ENCODE data around the gene IARS2. TPM values are rescaled to one million over a fixed set of nuclear protein-coding genes. Genes with fewer than 3 reads are reported as not detected.

Gene IARS2
- total and polyA plus RNA-seq, 7 donors, result 21.3 to 57.1 (median 46.3) TPM

- Histone ChIP-seq H3K27ac (no peak overlapping the region), H3K27me3 (no peaks in the 10 kb centered on the region), H3K4me1 (no peaks in the 10 kb centered on the region), H3K36me3 (peaks cover 0 to 62% (median 4%) of the 10 kb centered on the region in 4 donors), H3K9me3 (no peaks in the 10 kb centered on the region), H3K4me3 (no peak overlapping the region)
- TF ChIP-seq POLR2A (IDR thresholded peaks at IDR 0.05) (no peak), EP300 (IDR thresholded peaks at IDR 0.05) (no peak), CTCF (IDR thresholded peaks at IDR 0.05) (no peak), POLR2AphosphoS5 (IDR thresholded peaks at IDR 0.05) (no peak)
- 93 to 94% methylated on average over 2 of the region's 2 CpGs for WGBS, 2 donors
- intact Hi-C loops (cut with DNase I), result no loop called here
- no peak for DNase-seq
Observed at GRCh38 chr1:220186752-220187151, 92.8 kb downstream of the IARS2 start.

GRCh38 chr1:220188538-220188937 is 94.6 kb downstream of the IARS2 start:
- H3K36me3 ChIP-seq, result peaks cover 0 to 68% (median 15%) of the 10 kb centered on the region in 4 donors
- H3K4me1 ChIP-seq, result no peaks in the 10 kb centered on the region
- no peak overlapping the region for H3K27ac ChIP-seq
- no peaks in the 10 kb centered on the region for H3K27me3 ChIP-seq
- 90 to 94% methylated on average over 2 of the region's 2 CpGs for WGBS, 2 donors
- no peaks in the 10 kb centered on the region for H3K9me3 ChIP-seq
- no peak for TF ChIP-seq EP300 (IDR thresholded peaks at IDR 0.05)
- TF ChIP-seq POLR2A (IDR thresholded peaks at IDR 0.05), result no peak
- no peak for TF ChIP-seq POLR2AphosphoS5 (IDR thresholded peaks at IDR 0.05)
- intact Hi-C loops (cut with DNase I), result no loop called here
- DNase-seq, result no peak
- no peak overlapping the region for H3K4me3 ChIP-seq

GRCh38 chr1:220189750-220190347 is 95.9 kb downstream of the IARS2 start:
- Histone ChIP-seq H3K4me1 (no peaks in the 10 kb centered on the region), H3K4me3 (no peak overlapping the region), H3K36me3 (peaks cover 1 to 82% (median 20%) of the 10 kb centered on the region in 4 donors), H3K27me3 (no peaks in the 10 kb centered on the region), H3K27ac (no peak overlapping the region), H3K9me3 (no peaks in the 10 kb centered on the region)
- intact Hi-C loops (cut with DNase I), result no loop called here
- 90 to 92% methylated on average over 1 of the region's 1 CpG for WGBS, 2 donors
- TF ChIP-seq EP300 (IDR thresholded peaks at IDR 0.05), result no peak
- TF ChIP-seq POLR2AphosphoS5 (IDR thresholded peaks at IDR 0.05), result no peak
- TF ChIP-seq CTCF (IDR thresholded peaks at IDR 0.05), result peak in 1 of 4 experiments; percentile 12
- no peak for DNase-seq

- Histone ChIP-seq H3K27me3 (no peaks in the 10 kb centered on the region), H3K4me1 (no peaks in the 10 kb centered on the region), H3K27ac (no peak overlapping the region), H3K4me3 (no peak overlapping the region), H3K36me3 (peaks cover 5 to 91% (median 23%) of the 10 kb centered on the region in 4 donors), H3K9me3 (no peaks in the 10 kb centered on the region)
- TF ChIP-seq CTCF (IDR thresholded peaks at IDR 0.05) (no peak), POLR2AphosphoS5 (IDR thresholded peaks at IDR 0.05) (no peak), EP300 (IDR thresholded peaks at IDR 0.05) (no peak)
- intact Hi-C loops (cut with DNase I), result no loop called here
- DNase-seq, result no peak
Observed at GRCh38 chr1:220195701-220196100, 101.8 kb downstream of the IARS2 start.

Small RNA genes lying within 50 kb of the gene (small RNA-seq; reads per million reads assigned to genes)
- gene MIR194-1 (0.36 to 1.5 (median 0.87) reads per million in 3 donors), gene MIR215 (0.78 to 8.7 (median 4.7) reads per million in 3 donors)

Other genes starting within 250 kb of the IARS2 start
- under 1 TPM in 1 of 4 donors, not detected in 3; 0.68 TPM for gene SLC30A10, start 165.6 kb upstream of the IARS2 start, total RNA-seq
- 1 to 10 TPM; 2.4 to 7.9 (median 4.6) TPM for gene SLC30A10, start 165.6 kb upstream of the IARS2 start, polyA plus RNA-seq
- gene EPRS1, start 47.6 kb upstream of the IARS2 start, total RNA-seq, result 10 to 100 TPM; 30.5 to 51.0 (median 47.9) TPM
- 10 to 100 TPM; 10.8 to 57.5 (median 13.2) TPM for gene EPRS1, start 47.6 kb upstream of the IARS2 start, polyA plus RNA-seq
- 10 to 100 TPM; 13.3 to 19.7 (median 16.8) TPM for gene BPNT1, start 4.3 kb upstream of the IARS2 start, total RNA-seq
- gene BPNT1, start 4.3 kb upstream of the IARS2 start, polyA plus RNA-seq, result 10 to 100 TPM; 43.3 to 92.9 (median 52.9) TPM
- gene RAB3GAP2, start 178.3 kb downstream of the IARS2 start, total RNA-seq, result 10 to 100 TPM; 22.7 to 31.6 (median 25.6) TPM
- gene RAB3GAP2, start 178.3 kb downstream of the IARS2 start, polyA plus RNA-seq, result 10 to 100 TPM in 1 of 3 donors, 1 to 10 TPM in 2; 3.0 to 10.2 (median 4.2) TPM